GM04504 (cell line): ENCODE results near the gene TAF6L.
"Not testable (repeated sequence)": the region's sequence is repeated elsewhere in the genome, so short reads cannot be mapped to it uniquely, and the experiment has no call there.

Experiments
- DNase-seq: peaks from one replicate; pipeline ENCODE4 v3.0.0-alpha.2; 2012; ENCODE audit warnings: low read depth

TAF6L gene, protein sequence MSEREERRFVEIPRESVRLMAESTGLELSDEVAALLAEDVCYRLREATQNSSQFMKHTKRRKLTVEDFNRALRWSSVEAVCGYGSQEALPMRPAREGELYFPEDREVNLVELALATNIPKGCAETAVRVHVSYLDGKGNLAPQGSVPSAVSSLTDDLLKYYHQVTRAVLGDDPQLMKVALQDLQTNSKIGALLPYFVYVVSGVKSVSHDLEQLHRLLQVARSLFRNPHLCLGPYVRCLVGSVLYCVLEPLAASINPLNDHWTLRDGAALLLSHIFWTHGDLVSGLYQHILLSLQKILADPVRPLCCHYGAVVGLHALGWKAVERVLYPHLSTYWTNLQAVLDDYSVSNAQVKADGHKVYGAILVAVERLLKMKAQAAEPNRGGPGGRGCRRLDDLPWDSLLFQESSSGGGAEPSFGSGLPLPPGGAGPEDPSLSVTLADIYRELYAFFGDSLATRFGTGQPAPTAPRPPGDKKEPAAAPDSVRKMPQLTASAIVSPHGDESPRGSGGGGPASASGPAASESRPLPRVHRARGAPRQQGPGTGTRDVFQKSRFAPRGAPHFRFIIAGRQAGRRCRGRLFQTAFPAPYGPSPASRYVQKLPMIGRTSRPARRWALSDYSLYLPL

GRCh38 chr11:62771144-62772021, at the start of gene TAF6L:
TAF6L (plus strand) TSS chr11:62771396; CDS start chr11:62775784, 4,388 bp downstream.
- DNase-seq: peak; percentile 92

DNA sequence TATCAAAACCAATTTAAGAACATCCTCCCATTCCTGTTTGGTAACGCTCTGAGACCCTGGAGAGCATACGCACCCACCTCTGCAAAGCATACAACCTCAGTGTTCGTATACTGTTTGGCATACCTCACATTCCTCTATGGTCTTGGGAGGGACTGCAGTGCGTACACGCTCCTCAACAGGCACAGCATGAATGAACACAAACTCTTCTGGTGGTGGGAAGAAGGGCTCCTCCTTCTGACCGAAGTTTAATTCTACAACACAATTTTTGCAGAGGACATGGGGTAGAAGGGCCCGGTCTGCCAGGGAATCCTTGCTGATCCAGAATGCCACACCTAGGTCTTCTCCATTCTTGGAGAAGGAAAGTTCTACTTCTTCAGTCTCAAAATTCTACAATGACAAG, 49.2 kb upstream of the TAF6L start:
- DNase-seq: no peak

GRCh38 chr11:62724171-62724570, 47.0 kb upstream of the TAF6L start:
- no peak for DNase-seq

- no peak for DNase-seq
Observed at GRCh38 chr11:62725646-62726045, 45.5 kb upstream of the TAF6L start.

DNA sequence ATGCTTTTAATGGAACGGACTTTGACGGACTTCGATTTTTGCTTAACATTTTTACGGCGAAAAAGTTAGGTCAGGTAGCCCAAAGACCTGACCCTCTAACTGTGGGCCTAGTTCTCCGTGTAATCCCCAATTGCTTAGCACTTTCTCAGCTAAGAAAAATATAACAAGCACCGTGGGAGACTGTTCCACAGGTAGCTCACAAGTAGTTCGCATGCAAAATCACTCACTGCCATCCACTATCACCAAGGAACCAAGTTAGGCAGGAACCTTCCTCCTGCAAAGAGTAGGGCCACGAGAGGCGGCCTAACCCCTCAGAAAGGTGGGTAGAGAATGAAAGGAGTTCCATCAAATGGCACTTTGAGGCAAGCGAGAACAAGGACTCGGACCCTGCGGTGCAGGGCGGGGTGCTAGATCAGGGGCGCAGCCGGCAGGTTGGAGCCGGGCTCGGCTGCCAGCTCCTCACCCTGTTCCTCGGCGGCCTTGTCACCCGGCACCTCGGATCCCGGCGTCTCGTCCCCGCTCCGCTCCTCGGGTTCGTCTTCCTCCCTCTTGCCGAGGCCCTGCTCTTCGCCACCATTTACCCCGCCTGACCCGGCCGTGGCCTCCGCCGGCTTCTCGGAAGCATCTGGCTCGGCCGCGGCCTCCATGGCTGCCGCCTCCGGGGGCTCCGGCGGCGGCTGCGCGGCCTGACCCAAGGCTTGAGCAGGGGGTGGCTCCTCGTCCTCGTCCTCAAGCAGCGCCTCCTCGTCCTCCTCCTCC, 44.9 kb upstream of the TAF6L start:
- no peak for DNase-seq

DNA sequence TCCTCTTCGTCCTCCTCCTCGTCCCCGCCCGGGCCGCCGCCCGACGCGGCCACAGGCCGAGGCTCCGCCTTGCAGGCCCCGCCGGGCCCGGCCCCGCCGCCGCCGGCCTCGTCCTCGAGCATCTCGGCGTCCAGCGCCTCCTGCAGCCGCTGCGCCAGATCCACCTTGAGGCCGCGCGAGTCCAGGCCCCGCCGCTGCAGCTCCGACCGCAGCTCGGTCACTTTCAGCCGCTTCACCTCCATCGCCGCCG, 44.4 kb upstream of the TAF6L start:
- DNase-seq: no peak

DNA sequence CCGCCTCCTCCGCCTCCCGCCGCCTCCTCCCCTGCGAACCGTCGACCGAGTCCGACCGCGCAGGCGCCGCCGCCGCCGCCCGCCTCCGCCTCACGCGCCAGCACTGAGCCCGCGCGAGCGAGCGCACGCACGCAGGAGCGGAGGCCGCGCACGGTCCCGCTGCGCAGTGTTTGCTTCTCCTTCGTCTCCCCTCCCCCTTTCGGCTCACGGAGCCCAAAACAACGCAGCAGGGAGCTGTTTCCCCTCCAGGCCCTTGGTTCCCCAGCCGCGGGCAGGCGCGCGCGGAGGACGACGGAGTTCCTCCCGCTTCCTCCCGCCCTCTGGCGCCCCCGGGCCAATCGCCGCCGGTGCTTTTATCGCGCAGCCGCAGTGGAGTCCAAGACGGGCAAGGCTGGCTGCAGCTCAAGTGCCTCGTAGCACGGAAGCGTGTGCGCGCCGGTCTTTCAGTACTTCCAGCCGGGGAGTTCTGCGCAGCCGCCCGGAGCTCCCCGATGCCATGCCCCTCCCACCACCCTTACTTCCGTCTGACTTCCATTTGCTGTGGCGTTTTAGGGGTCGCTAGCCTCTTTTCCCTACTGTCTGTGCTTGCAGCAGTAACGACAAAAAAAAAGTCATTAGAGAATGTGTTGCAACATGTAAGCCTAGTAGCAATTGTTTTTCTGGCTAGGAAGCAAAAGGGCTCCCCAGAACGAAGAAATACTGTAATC, 43.9 kb upstream of the TAF6L start, which contains the start of gene HNRNPUL2:
TSS of gene HNRNPUL2 (minus strand) at position 293 of the 707 bp plus-strand sequence. CDS start 301 bp downstream, outside the sequence.
- peak; percentile 98 for DNase-seq

- peak; percentile 97 for DNase-seq
Observed at GRCh38 chr11:62727872-62728170, 43.4 kb upstream of the TAF6L start.

DNA sequence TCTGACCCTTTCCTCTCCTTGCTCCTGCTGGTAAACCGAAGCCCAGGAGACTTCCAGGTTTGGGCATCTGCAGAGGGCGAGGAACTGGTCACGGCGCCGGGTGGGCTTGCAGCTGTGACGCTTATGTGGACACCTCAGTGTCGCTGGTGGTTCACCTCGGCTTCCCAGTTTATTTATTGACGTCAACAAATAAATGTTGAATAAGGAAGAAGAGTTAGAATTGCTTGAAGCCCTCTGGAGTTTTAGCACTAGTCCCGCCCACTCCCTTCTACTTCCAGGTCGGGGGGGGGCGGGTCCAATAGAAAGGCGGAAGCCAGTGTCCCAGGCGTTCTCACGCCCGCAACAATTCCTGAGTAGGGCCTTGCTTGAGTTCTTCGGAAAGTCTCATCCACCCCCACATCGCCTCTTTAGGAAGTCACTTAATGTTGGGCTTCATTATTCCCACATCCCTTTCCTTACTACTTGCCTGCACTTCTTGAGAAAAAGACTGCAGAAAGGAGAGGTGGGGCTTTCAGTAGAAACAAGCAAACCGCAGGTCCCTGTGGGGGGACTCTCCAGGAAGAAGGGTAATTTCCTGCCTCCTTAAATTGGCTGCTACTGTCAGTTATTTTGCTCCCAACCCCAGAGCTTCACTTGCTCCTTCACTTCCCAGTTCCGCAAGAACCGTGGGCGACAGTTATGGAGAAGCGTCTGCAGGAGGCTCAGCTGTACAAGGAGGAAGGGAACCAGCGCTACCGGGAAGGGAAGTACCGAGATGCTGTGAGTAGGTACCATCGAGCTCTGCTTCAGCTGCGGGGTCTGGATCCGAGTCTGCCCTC, 42.8 kb upstream of the TAF6L start, which contains the start of gene TTC9C:
TSS of gene TTC9C (plus strand) at position 316 of the 818 bp plus-strand sequence. CDS start at position 679, 363 bp downstream.
- peak; percentile 74 for DNase-seq

- not testable (repeated sequence) for DNase-seq
Observed at GRCh38 chr11:62730076-62730475, 41.1 kb upstream of the TAF6L start.

DNA sequence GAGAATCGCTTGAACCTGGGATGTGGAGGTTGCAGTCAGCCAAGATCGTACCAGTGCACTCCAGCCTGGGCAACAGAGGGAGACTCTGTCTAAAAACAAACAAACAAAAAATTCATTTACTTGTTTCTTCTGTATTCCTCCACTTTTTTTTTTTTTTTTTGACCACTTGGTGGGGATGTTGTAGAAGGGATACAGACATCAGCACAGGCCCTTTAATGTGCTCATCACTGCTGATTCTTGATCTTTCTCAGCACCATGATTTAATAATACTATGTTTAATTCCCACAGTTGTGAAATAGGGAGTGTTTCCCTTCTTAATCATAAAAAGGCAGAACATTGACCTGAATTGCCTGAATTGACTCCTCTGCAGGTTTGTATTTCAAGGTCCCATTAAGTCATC, 38.4 kb upstream of the TAF6L start:
- no peak for DNase-seq

GRCh38 chr11:62737196-62737595, 34.0 kb upstream of the TAF6L start:
- DNase-seq: no peak

GRCh38 chr11:62747475-62748160, 23.6 kb upstream of the TAF6L start:
- DNase-seq: no peak

GRCh38 chr11:62749931-62750330, 21.3 kb upstream of the TAF6L start:
- not testable (repeated sequence) for DNase-seq

- DNase-seq: no peak
Observed at GRCh38 chr11:62752177-62752785, 18.9 kb upstream of the TAF6L start.

DNA sequence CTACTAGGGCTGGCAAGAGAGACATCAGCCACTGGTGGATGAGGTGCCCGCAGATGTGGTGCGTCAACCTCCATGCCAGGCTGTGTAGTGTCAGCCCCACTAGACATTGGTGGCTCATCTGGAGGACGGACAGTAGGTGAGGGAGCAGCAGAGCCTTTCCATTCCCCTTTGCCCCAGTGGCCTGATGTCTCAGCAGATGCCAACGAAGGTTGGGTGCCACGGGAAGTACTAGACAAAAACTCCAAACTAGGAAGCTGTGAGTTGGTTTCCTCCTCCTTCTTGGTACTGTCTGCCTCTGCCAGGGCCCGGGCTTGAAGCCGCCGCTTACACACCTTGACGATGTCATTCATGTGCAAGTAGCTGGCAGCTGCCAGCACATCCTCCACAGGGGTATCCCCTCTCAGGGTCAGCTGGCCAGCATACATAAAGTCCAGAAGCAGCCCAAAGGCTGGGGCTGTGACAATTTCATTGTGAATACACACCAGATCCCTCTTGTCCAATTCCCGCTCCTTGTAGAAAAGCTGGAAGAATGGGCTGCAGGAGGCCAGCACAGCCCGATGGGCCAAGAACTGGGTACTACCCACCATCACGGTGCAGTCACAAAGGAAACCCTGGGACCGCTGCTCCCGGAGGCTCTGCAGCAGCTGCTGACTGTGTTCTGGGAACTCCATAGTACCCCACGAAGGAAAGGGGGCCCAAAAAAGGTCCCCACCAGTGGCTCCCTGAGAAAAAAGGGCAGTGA, 18.0 kb upstream of the TAF6L start:
- DNase-seq: no peak

DNA sequence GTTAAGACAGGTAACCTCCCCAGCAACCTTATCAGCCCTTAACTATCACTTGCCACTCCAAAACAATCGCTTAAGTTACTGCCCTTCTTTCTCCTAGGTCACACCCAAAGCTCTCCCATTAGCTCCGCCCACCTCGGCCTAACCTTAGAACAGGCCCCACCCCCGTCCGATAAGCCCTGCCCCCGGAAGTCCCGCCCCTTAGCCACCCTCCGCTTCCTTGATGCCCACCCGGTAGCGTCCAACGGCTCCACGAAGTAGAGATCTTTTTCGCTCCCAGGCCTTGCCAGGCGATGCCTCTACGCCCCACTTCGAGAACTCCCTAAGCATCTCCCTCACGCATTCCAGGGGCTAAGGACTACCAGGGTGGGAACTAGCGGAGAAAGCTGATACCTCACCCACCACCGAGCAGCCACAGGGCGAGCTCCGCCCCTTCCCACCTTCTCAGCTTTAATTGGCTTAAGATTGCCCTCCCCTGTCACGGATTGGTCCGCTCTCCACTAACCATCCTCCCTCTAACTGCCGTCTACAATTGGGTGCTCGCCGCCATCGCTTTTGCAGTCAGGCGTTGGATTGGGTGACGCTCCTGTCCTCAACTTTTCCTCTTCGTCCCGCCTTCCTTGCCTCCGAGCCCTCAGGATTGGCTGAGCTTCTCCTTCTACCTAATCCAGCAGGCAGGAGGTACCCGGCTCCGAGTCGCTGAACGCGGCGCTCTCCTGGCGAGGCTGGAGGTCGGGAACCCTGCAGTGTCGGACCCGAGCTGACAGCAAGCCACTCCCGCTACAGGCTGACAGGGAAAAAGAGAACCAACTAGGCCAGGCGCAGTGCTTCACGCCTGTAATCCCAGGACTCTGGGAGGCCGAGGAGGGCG, 17.2 kb upstream of the TAF6L start, which contains the start of gene ZBTB3:
TSS of gene ZBTB3 (minus strand) at position 425 of the 868 bp plus-strand sequence. CDS start 496 bp downstream, outside the sequence.
- DNase-seq: peak; percentile 99
